ENCODE results near the gene TBX3.
A peak's percentile ranks its signal among the peaks of the same experiment; 100 is the strongest.

Gene TBX3

GRCh38 chr12:114648711-114649110 lies 35.3 kb downstream of the TBX3 start:
- in situ Hi-C loops (cut with HindIII; ENCODE audit: low pct_unique_long_range_greater_than_20kb, low sequenced_read_pairs): no loop called here
- no peak for TF ChIP-seq JUND (IDR thresholded peaks at IDR 0.05; ENCODE audit: low read depth)
- no peak for DNase-seq (ENCODE audit: low read depth in 1 of 2, low spot score in 1 of 2)

DNA sequence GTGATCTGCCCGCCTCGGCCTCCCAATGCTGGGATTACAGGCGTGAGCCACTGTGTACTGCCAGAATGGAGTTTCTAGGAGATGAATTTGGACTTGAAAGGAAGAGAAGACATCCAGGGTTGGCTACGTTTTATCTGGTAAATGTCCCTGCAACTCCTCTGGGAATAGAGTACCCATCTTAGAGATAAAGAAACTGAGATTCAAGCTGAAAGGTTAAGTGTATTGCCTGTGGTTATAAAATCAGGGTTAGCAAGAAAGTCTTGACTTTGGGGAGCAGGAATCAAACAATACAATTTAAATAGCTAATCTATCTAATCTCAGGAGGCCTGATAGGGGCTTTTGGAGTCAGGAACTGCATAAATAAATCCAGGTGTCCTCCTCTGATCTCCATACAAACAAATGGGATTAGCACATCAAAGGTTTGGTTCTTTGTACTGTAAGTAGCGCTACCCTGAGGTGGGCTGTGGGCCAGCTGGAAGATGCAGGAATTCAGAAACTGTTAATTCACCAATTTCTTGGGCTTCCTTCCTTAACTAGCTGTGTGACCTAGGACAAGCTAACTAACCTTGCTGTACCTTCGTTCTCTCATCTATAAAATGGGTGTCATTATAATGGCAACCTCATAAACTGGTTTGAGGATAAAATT lies 45.1 kb downstream of the TBX3 start:
- TF ChIP-seq JUND (IDR thresholded peaks at IDR 0.05; ENCODE audit: low read depth): no peak

GRCh38 chr12:114636723-114637480 lies 47.1 kb downstream of the TBX3 start:
- peak; percentile 55 to 65 for DNase-seq (ENCODE audit: low read depth in 1 of 2, low spot score in 1 of 2)
- in situ Hi-C loops (cut with HindIII; ENCODE audit: low pct_unique_long_range_greater_than_20kb, low sequenced_read_pairs): no loop called here
- no peak for TF ChIP-seq JUND (IDR thresholded peaks at IDR 0.05; ENCODE audit: low read depth)

More for the DNA sequence above, 45.1 kb downstream of the TBX3 start:
- DNase-seq (ENCODE audit: low read depth in 1 of 2, low spot score in 1 of 2): no peak
- in situ Hi-C loops (cut with HindIII; ENCODE audit: low pct_unique_long_range_greater_than_20kb, low sequenced_read_pairs): no loop called here

- no peak for DNase-seq (ENCODE audit: low read depth in 1 of 2, low spot score in 1 of 2)
- in situ Hi-C loops (cut with HindIII; ENCODE audit: low pct_unique_long_range_greater_than_20kb, low sequenced_read_pairs): no loop called here
- no peak for TF ChIP-seq JUND (IDR thresholded peaks at IDR 0.05; ENCODE audit: low read depth)
Measured at GRCh38 chr12:114631242-114631641, 52.7 kb downstream of the TBX3 start.

GRCh38 chr12:114628199-114628598 lies 55.8 kb downstream of the TBX3 start:
- TF ChIP-seq JUND (IDR thresholded peaks at IDR 0.05; ENCODE audit: low read depth): no peak
- no peak for DNase-seq (ENCODE audit: low read depth in 1 of 2, low spot score in 1 of 2)
- in situ Hi-C loops (cut with HindIII; ENCODE audit: low pct_unique_long_range_greater_than_20kb, low sequenced_read_pairs): no loop called here

GRCh38 chr12:114627393-114627792 lies 56.6 kb downstream of the TBX3 start:
- TF ChIP-seq JUND (IDR thresholded peaks at IDR 0.05; ENCODE audit: low read depth): no peak
- no peak for DNase-seq (ENCODE audit: low read depth in 1 of 2, low spot score in 1 of 2)
- in situ Hi-C loops (cut with HindIII; ENCODE audit: low pct_unique_long_range_greater_than_20kb, low sequenced_read_pairs): no loop called here

DNA sequence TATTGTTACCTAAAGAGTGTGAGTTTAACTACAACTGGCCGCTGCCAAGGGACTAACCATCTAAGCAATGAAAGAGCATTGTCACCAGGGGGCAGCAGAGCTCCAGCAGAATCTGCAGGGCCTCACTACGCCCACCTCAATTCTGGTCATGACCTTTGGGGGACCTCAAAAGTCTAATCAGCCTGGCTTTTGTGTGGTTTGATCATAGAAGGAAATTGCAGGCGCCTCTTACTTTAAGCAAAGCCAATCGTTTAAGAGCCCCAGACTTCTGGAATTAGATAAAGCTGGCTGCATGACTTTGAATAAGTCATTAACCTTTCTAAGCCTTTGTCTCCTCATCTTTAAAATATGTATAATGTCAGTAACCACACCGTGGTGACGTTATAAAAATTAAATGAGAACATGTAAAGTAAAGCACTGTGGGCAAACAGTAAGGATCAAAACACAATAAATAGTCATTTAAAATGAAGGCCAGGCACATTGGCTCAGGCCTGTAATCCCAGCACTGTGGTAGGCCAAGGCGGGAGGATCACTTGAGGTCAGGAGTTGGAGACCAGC lies 58.6 kb downstream of the TBX3 start:
- in situ Hi-C loops (cut with HindIII; ENCODE audit: low pct_unique_long_range_greater_than_20kb, low sequenced_read_pairs): no loop called here
- peak; percentile 43 to 72 for DNase-seq (ENCODE audit: low read depth in 1 of 2, low spot score in 1 of 2)
- no peak for TF ChIP-seq JUND (IDR thresholded peaks at IDR 0.05; ENCODE audit: low read depth)

DNA sequence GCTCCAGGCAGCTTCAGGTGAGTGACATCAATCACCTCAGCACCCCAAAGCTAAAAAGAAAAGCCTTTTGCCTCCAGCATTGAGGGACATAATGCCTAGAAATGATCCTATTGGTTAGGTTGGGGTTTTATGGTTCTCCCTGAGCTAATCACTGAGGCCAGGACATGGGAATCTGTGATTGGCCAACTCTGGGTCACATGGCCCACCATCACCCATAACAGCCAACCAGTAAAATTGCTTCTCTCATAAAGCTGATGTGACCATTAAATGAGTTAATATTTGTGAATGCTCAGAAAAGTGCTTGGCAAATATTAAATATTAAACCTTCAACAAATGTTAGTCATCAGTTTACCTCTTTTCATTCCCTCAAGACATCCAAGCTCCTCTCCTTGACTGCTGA lies 60.2 kb downstream of the TBX3 start:
- in situ Hi-C loops (cut with HindIII; ENCODE audit: low pct_unique_long_range_greater_than_20kb, low sequenced_read_pairs): no loop called here
- TF ChIP-seq JUND (IDR thresholded peaks at IDR 0.05; ENCODE audit: low read depth): no peak
- DNase-seq (ENCODE audit: low read depth in 1 of 2, low spot score in 1 of 2): no peak
